Upper lobe of left lung (tissue), 4 donors: Measurements from ENCODE around the gene ASCL2.

Experiments used
- EP300 ChIP-seq, 4 donors: sonication (generic); formaldehyde crosslinking; IDR thresholded peaks; one replicate each; pipeline ENCODE4 v1.5.1; 2017; ENCODE audit warnings: antibody characterized with exemption in 4 of 4, control low read depth in 2 of 4
- POLR2A ChIP-seq, 4 donors: fragments of 450-650 bp; IDR thresholded peaks; one replicate each; pipeline ENCODE4 v1.5.1; 2016 to 2017; ENCODE audit warnings: antibody characterized with exemption in 4 of 4, mild to moderate bottlenecking in 2 of 4
- POLR2AphosphoS5 ChIP-seq, 2 donors: sonication (generic); formaldehyde crosslinking; IDR thresholded peaks; one replicate each; pipeline ENCODE4 v1.5.1; 2017; ENCODE audit warnings: antibody characterized with exemption in 2 of 2
- TF ChIP-seq, protein P1 (sequence below), 6 experiments: fragments of 450-650 bp in 4 of 6; fragments of 200-600 bp in 2 of 6; sonication (generic) in 2 of 6; IDR thresholded peaks; one replicate each; pipeline ENCODE4 v1.5.1; 2016 to 2019; ENCODE audit warnings: antibody characterized with exemption in 6 of 6

DNA sequence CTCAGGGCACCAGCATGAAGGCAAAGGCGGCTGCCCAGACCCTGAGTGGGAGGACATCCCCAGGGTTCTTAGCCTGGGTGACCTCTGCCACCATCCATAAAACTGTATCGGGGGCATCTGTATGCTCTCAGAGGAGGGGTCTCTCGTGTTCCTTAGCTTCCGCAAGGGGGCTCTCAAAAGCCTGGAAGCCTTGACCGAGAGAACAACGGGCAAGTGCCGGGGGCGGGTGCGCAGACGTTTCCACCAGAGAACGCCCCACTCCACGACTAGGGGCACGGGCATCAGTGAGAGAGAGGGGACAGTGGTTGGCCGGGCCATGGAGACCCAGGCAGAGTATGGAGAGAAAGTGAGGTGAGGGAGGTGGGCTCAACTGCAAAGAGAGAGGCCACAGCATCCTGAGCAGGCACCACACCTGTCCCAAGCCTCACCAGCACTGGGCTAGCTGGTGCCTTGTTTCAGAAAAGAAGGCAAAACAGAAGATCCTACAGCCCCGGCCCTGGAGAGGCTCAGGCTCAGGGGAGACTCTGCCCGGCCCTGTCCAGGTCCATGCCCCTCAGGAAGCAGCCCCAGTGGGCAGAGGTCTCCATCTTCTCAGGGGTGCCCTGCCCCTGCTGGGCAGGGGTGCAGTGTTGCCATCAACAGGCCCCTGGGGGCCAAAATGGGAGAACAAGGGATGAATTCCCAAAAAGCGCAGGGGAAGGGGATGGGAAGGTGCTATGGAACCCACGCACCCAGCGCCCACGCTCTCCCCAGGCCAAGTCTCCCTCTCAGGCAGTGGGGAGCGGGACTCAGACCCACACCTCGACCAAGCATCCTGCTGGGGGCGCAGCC, 37.3 kb upstream of the ASCL2 start:
- TF ChIP-seq POLR2A (IDR thresholded peaks at IDR 0.05) = no peak
- TF ChIP-seq, protein P1, sequence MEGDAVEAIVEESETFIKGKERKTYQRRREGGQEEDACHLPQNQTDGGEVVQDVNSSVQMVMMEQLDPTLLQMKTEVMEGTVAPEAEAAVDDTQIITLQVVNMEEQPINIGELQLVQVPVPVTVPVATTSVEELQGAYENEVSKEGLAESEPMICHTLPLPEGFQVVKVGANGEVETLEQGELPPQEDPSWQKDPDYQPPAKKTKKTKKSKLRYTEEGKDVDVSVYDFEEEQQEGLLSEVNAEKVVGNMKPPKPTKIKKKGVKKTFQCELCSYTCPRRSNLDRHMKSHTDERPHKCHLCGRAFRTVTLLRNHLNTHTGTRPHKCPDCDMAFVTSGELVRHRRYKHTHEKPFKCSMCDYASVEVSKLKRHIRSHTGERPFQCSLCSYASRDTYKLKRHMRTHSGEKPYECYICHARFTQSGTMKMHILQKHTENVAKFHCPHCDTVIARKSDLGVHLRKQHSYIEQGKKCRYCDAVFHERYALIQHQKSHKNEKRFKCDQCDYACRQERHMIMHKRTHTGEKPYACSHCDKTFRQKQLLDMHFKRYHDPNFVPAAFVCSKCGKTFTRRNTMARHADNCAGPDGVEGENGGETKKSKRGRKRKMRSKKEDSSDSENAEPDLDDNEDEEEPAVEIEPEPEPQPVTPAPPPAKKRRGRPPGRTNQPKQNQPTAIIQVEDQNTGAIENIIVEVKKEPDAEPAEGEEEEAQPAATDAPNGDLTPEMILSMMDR (IDR thresholded peaks at IDR 0.05) = no peak
- no peak for TF ChIP-seq EP300 (IDR thresholded peaks at IDR 0.05)
- no peak for TF ChIP-seq POLR2AphosphoS5 (IDR thresholded peaks at IDR 0.05)
